SK-N-SH treated with all-trans-retinoic acid at 6 μM for 48 hours (cell line): ENCODE results near the gene B3GALNT2.

Experiments
- PPARA ChIP-seq: fragments of 250-450 bp; sonication (Bioruptor Pico); IDR thresholded peaks from 2 replicates; pipeline ENCODE4 v1.5.0; 2020; ENCODE audit warnings: mild to moderate bottlenecking, borderline replicate concordance
- ZC3H10 ChIP-seq: fragments of 250-450 bp; sonication (Bioruptor Pico); IDR thresholded peaks from 2 replicates; pipeline ENCODE4 v1.5.1; 2021; ENCODE audit warnings: mild to moderate bottlenecking, moderate library complexity
- ZFP3 ChIP-seq: fragments of 250-450 bp; sonication (Bioruptor Pico); IDR thresholded peaks from 2 replicates; pipeline ENCODE4 v1.5.0; 2020; ENCODE audit warnings: mild to moderate bottlenecking, moderate library complexity
- TF ChIP-seq, protein P1 (sequence below): fragments of 250-450 bp; sonication (Bioruptor Pico); IDR thresholded peaks from 2 replicates; pipeline ENCODE4 v1.5.1; 2020; ENCODE audit warnings: low read depth, mild to moderate bottlenecking, moderate library complexity
- TF ChIP-seq, protein P2 (sequence below): fragments of 250-450 bp; sonication (Bioruptor Pico); IDR thresholded peaks from 2 replicates; pipeline ENCODE4 v1.8.0; 2020; ENCODE audit warnings: mild to moderate bottlenecking, moderate library complexity, borderline replicate concordance

DNA sequence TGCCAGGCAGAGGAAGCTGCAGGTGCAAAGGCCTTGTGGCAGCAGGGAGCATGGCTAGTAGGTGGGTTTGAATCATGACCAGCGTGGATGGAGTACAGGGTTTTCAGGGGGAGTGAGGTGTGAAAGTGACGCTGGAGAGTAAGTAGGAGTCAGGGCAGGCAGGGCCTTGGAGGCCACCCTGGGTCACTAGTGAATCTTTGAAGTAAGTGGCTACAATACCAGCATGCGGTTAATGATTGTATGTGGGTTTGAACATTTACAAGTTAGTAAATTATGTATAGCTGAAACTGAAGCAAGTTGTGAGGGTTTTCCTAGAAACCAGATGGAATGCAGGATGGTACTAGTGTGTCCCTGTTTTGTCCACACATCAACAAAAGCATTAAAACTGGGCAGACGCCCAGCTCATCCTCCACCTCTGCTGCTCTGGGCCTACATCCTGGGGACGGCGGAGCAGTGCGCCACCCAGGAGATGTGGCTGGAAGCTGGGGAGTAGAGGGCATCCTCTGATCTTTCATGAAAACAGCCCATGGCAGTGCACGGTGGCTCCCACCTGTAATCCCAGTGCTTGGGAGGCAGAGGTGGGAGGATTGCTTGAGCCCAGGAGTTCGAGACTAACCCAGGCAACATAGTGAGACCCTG is 41.2 kb upstream of the B3GALNT2 start:
- TF ChIP-seq ZFP3 (CRISPR knock-in tag) (no peak), ZC3H10 (CRISPR knock-in tag) (no peak), PPARA (CRISPR knock-in tag) (no peak)
- TF ChIP-seq, protein P1, sequence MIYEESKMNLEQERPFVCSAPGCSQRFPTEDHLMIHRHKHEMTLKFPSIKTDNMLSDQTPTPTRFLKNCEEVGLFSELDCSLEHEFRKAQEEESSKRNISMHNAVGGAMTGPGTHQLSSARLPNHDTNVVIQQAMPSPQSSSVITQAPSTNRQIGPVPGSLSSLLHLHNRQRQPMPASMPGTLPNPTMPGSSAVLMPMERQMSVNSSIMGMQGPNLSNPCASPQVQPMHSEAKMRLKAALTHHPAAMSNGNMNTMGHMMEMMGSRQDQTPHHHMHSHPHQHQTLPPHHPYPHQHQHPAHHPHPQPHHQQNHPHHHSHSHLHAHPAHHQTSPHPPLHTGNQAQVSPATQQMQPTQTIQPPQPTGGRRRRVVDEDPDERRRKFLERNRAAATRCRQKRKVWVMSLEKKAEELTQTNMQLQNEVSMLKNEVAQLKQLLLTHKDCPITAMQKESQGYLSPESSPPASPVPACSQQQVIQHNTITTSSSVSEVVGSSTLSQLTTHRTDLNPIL = no peak
- TF ChIP-seq, protein P2, sequence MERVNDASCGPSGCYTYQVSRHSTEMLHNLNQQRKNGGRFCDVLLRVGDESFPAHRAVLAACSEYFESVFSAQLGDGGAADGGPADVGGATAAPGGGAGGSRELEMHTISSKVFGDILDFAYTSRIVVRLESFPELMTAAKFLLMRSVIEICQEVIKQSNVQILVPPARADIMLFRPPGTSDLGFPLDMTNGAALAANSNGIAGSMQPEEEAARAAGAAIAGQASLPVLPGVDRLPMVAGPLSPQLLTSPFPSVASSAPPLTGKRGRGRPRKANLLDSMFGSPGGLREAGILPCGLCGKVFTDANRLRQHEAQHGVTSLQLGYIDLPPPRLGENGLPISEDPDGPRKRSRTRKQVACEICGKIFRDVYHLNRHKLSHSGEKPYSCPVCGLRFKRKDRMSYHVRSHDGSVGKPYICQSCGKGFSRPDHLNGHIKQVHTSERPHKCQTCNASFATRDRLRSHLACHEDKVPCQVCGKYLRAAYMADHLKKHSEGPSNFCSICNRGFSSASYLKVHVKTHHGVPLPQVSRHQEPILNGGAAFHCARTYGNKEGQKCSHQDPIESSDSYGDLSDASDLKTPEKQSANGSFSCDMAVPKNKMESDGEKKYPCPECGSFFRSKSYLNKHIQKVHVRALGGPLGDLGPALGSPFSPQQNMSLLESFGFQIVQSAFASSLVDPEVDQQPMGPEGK (CRISPR knock-in tag) = no peak
